Astrocyte (in vitro differentiated cells and primary cell): Measurements from ENCODE around the gene PTCH1. TPM values are rescaled to one million over a fixed set of nuclear protein-coding genes. Genes with fewer than 3 reads are reported as not detected.

ENCODE experiments used
- DNase-seq: peaks from one replicate; pipeline ENCODE4 v3.0.0-alpha.2; 2010; ENCODE audit warnings: low read depth
- FAIRE-seq: peaks from 2 replicates; lab custom pipeline; 2011; peaks lifted over from hg19 to GRCh38; lab: Jason Lieb, UNC
- H2AFZ ChIP-seq: 2 replicates; pipeline ENCODE4 v1.6.0; 2012; ENCODE audit warnings: low read depth, low read length, inconsistent platforms
- H3K27ac ChIP-seq: 2 replicates; pipeline ENCODE4 v1.5.1; 2011; ENCODE audit warnings: low read depth, low read length, inconsistent platforms
- H3K27me3 ChIP-seq: 2 replicates; pipeline ENCODE4 v1.6.0; 2011; ENCODE audit warnings: low read length, inconsistent platforms; ENCODE audit not compliant: insufficient read depth
- H3K36me3 ChIP-seq: 2 replicates; pipeline ENCODE4 v1.5.1; 2011; ENCODE audit warnings: low read length, inconsistent platforms; ENCODE audit not compliant: insufficient read depth
- H3K4me1 ChIP-seq: 2 replicates; pipeline ENCODE4 v1.5.1; 2011; ENCODE audit warnings: low read length, inconsistent platforms; ENCODE audit not compliant: insufficient read depth
- H3K4me2 ChIP-seq: 2 replicates; pipeline ENCODE4 v1.6.0; 2012; ENCODE audit warnings: low read length, inconsistent platforms
- H3K4me3 ChIP-seq: 2 replicates; pipeline ENCODE4 v1.5.1; 2011; ENCODE audit warnings: low read depth, mild to moderate bottlenecking, low read length, inconsistent platforms; ENCODE audit not compliant: insufficient read depth
- H3K79me2 ChIP-seq: 2 replicates; pipeline ENCODE4 v1.6.0; 2012; ENCODE audit warnings: mild to moderate bottlenecking, low read length, inconsistent platforms; ENCODE audit not compliant: insufficient read depth
- H3K9ac ChIP-seq: 2 replicates; pipeline ENCODE4 v1.6.0; 2012; ENCODE audit warnings: mild to moderate bottlenecking, low read length, inconsistent platforms
- H3K9me3 ChIP-seq: 2 replicates; pipeline ENCODE4 v1.5.1; 2012; ENCODE audit warnings: low read depth, mild to moderate bottlenecking, low read length, inconsistent platforms; ENCODE audit not compliant: insufficient read depth
- H4K20me1 ChIP-seq: 2 replicates; pipeline ENCODE4 v1.6.0; 2012; ENCODE audit warnings: low read length, inconsistent platforms; ENCODE audit not compliant: insufficient read depth
- H3K27ac Mint-ChIP-seq: one replicate; pipeline ENCODE4 v1.8.0; 2021; ENCODE audit warnings: mild to moderate bottlenecking, mixed read lengths; ENCODE audit not compliant: unreplicated experiment
- H3K27me3 Mint-ChIP-seq: one replicate; pipeline ENCODE4 v1.8.0; 2021; ENCODE audit warnings: low read depth, mixed read lengths; ENCODE audit not compliant: unreplicated experiment
- H3K36me3 Mint-ChIP-seq: one replicate; pipeline ENCODE4 v1.8.0; 2021; ENCODE audit warnings: low read depth, mixed read lengths; ENCODE audit not compliant: unreplicated experiment
- H3K4me1 Mint-ChIP-seq: one replicate; pipeline ENCODE4 v1.8.0; 2021; ENCODE audit warnings: low read depth, mixed read lengths; ENCODE audit not compliant: unreplicated experiment
- H3K4me3 Mint-ChIP-seq: one replicate; pipeline ENCODE4 v1.8.0; 2021; ENCODE audit warnings: mild to moderate bottlenecking, moderate library complexity, mixed read lengths; ENCODE audit not compliant: unreplicated experiment
- H3K9me3 Mint-ChIP-seq: one replicate; pipeline ENCODE4 v1.8.0; 2021; ENCODE audit warnings: mild to moderate bottlenecking, mixed read lengths; ENCODE audit not compliant: unreplicated experiment
- CTCF ChIP-seq: IDR thresholded peaks from 2 replicates; pipeline ENCODE4 v1.5.1; 2011; ENCODE audit warnings: low read depth, mild to moderate bottlenecking, inconsistent platforms, low read length, moderate library complexity; ENCODE audit not compliant: insufficient read depth
- EZH2 ChIP-seq: IDR thresholded peaks from 2 replicates; pipeline ENCODE4 v1.6.1; 2012; ENCODE audit warnings: mild to moderate bottlenecking, low read length, inconsistent platforms; ENCODE audit not compliant: insufficient read depth
- total RNA-seq: library from RNA; stranded (reverse); gene quantifications from 2 replicates; pipeline ENCODE4 v1.2.1, GENCODE V29; 2021

The PTCH1 gene
- total RNA-seq, 1 donor from 2014 or later = 21.3 TPM

DNA sequence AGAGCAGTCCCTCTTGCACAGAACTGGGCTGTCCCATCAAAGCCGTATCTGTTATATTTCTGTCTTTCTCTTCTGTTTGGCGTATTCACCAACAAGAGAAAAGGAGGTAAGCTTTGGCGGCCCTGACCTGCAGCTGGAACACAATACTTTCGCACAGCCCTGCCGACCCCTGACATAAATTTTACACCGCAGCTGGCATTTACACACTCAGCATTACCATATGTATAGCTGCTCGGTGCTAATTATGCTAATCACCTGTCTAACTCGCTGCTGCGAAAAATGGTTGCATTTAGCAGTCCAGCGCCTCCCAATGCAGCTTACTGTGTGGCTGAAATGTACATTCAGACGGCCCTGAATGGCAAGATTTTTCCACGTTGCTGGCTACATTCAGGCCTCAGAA lies 20.8 kb downstream of the PTCH1 start:
- DNase-seq (no peak), FAIRE-seq (no peak)
- Histone ChIP-seq H3K27me3 (peaks cover 13% of the 10 kb centered on the region), H3K4me2 (peak overlapping the region; percentile 7), H3K79me2 (peaks cover 10% of the 10 kb centered on the region), H3K36me3 (no peaks in the 10 kb centered on the region), H3K9ac (no peak overlapping the region), H3K9me3 (no peaks in the 10 kb centered on the region), H4K20me1 (peaks cover 32% of the 10 kb centered on the region), H3K27ac (no peak overlapping the region), H3K4me3 (no peak overlapping the region), H2AFZ (no peak overlapping the region), H3K4me1 (peaks cover 17% of the 10 kb centered on the region)
- Mint-ChIP-seq H3K9me3 (no peaks in the 10 kb centered on the region), H3K36me3 (peaks cover 7% of the 10 kb centered on the region), H3K4me1 (peaks cover 41% of the 10 kb centered on the region), H3K27ac (no peak overlapping the region), H3K4me3 (no peak overlapping the region), H3K27me3 (no peaks in the 10 kb centered on the region)
- no peak for TF ChIP-seq CTCF
- no peak for TF ChIP-seq EZH2

GRCh38 chr9:95495529-95495928 lies 21.2 kb downstream of the PTCH1 start:
- Histone ChIP-seq H3K79me2 (peaks cover 10% of the 10 kb centered on the region), H3K9me3 (no peaks in the 10 kb centered on the region), H3K9ac (no peak overlapping the region), H4K20me1 (peaks cover 32% of the 10 kb centered on the region), H3K4me2 (peak overlapping the region; percentile 7), H3K27me3 (peaks cover 13% of the 10 kb centered on the region), H3K4me1 (peaks cover 17% of the 10 kb centered on the region), H3K27ac (no peak overlapping the region), H2AFZ (no peak overlapping the region), H3K36me3 (no peaks in the 10 kb centered on the region), H3K4me3 (no peak overlapping the region)
- Mint-ChIP-seq H3K27me3 (no peaks in the 10 kb centered on the region), H3K4me3 (no peak overlapping the region), H3K9me3 (no peaks in the 10 kb centered on the region), H3K27ac (no peak overlapping the region), H3K36me3 (peaks cover 7% of the 10 kb centered on the region), H3K4me1 (peaks cover 41% of the 10 kb centered on the region)
- no peak for DNase-seq
- TF ChIP-seq CTCF = no peak
- no peak for TF ChIP-seq EZH2
- FAIRE-seq = no peak
